GM10248 (cell line): ENCODE data around the gene ZNF497.
"Not testable (repeated sequence)": the region's sequence is repeated elsewhere in the genome, so short reads cannot be mapped to it uniquely, and the experiment has no call there.

Experiments
- CTCF ChIA-PET: fragments of 300-600 bp; sonication (Branson Sonifier 250); formaldehyde crosslinking; extraction: SDS; loops from one replicate; lab custom pipeline; 2021; ENCODE audit warnings: antibody characterized with exemption; lab: Yijun Ruan, JAX
- POLR2A ChIA-PET: fragments of 350-650 bp; sonication (Branson Sonifier 250); formaldehyde crosslinking; extraction: SDS; loops from one replicate; lab custom pipeline; 2020; ENCODE audit warnings: antibody characterized with exemption; lab: Yijun Ruan, JAX
- DNase-seq: peaks from one replicate; pipeline ENCODE4 v3.0.0; 2012; ENCODE audit errors: extremely low spot score
- CTCF ChIP-seq: IDR thresholded peaks from 2 replicates; pipeline ENCODE4 v1.5.1; 2012; ENCODE audit warnings: mild to moderate bottlenecking, low read depth; ENCODE audit errors: extremely low read depth, missing control alignments, control extremely low read depth

The ZNF497 gene

GRCh38 chr19:58318297-58318696 is 44.3 kb downstream of the ZNF497 start:
- CTCF ChIA-PET, result interaction anchor here (1.0 to 1.2 kb wide), 2 partner anchors 8 to 9 kb away, joined by 4 read pairs; partner anchors contain the start of gene ZSCAN22

GRCh38 chr19:58317476-58318072 is 45.0 kb downstream of the ZNF497 start:
- ChIA-PET POLR2A (interaction anchor here (0.6 kb wide), 2 partner anchors 8 to 1035 kb away, joined by 3 read pairs; no protein-coding TSS in a partner anchor), CTCF (interaction anchor here (0.8 to 1.2 kb wide), 3 partner anchors 9 to 65 kb away, joined by 3 to 5 read pairs (median 4); partner anchors contain the start of gene ZSCAN22)
- no peak for DNase-seq
- TF ChIP-seq CTCF, result no peak

More at GRCh38 chr19:58318297-58318696, 44.3 kb downstream of the ZNF497 start:
- no peak for DNase-seq
- TF ChIP-seq CTCF, result no peak
- POLR2A ChIA-PET, result interaction anchor here (0.9 kb wide), 1 partner anchor 8 kb away, joined by 4 read pairs; the partner anchor contains the start of gene ZSCAN22

- DNase-seq, result no peak
- no peak for TF ChIP-seq CTCF
- POLR2A ChIA-PET, result no interaction called here
- CTCF ChIA-PET, result no interaction called here
These were observed 47.0 kb downstream of the ZNF497 start for GRCh38 chr19:58315580-58315979.

GRCh38 chr19:58311345-58311865 is 51.1 kb downstream of the ZNF497 start:
- TF ChIP-seq CTCF, result no peak
- ChIA-PET CTCF (interaction anchor here (0.8 to 1.4 kb wide), 3 partner anchors 10 to 36 kb away, joined by 3 to 4 read pairs (median 3); no protein-coding TSS in a partner anchor), POLR2A (no interaction called here)
- DNase-seq, result no peak

GRCh38 chr19:58310685-58311084 is 51.9 kb downstream of the ZNF497 start:
- CTCF ChIA-PET, result interaction anchor here (0.8 to 1.4 kb wide), 3 partner anchors 9 to 37 kb away, joined by 3 to 4 read pairs (median 3); no protein-coding TSS in a partner anchor
- POLR2A ChIA-PET, DNase-seq: not testable (repeated sequence)

GRCh38 chr19:58307736-58308135 is 54.8 kb downstream of the ZNF497 start:
- DNase-seq, result no peak
- ChIA-PET CTCF (interaction anchor here (1.1 kb wide), 1 partner anchor 21 kb away, joined by 4 read pairs; no protein-coding TSS in a partner anchor), POLR2A (no interaction called here)
- TF ChIP-seq CTCF, result no peak

- DNase-seq, result peak; percentile 33
- ChIA-PET CTCF (interaction anchor here (1.0 to 1.6 kb wide), 2 partner anchors 16 to 20 kb away, joined by 3 to 5 read pairs; no protein-coding TSS in a partner anchor), POLR2A (interaction anchor here (0.6 to 1.5 kb wide), 2 partner anchors 19 to 21 kb away, joined by 4 to 5 read pairs; partner anchors contain the start of gene ZSCAN22)
- TF ChIP-seq CTCF, result no peak
These were observed 56.6 kb downstream of the ZNF497 start for GRCh38 chr19:58305932-58306323.
